OCI-LY3 (cell line): ENCODE data around the gene FOXP3.

Source experiments
- CTCF ChIP-seq: fragments of 200-600, 300-600 bp; sonication (generic); IDR thresholded peaks from 2 replicates; pipeline ENCODE4 v1.5.1; 2014; ENCODE audit warnings: antibody characterized with exemption, low read length, low read depth
- EZH2phosphoT487 ChIP-seq: fragments of 200-600 bp; shearing (Covaris generic); IDR thresholded peaks from 2 replicates; pipeline ENCODE4 v1.6.1; 2018; ENCODE audit warnings: antibody characterized with exemption, mixed run types, low read depth

DNA sequence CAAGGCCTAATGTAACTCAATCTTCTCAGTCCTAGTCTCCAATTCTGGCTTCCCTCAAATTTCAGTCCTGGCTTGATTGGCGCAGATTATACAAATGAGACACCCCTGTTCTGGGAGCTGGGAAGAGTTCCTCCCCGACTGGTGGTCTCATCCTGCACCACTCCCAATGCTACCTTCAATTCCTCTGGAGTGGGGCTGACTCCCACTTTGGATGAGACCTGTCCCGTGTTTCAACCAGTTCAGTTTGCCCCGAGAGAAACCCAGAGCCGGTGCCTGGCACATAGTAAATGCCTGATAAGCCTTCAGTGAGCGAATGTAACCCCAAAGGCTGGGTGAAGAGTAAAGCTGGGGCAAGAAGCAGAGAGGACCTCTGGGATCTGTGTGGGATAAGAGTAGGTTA is 60.5 kb downstream of the FOXP3 start:
- TF ChIP-seq CTCF (no peak), EZH2phosphoT487 (no peak)
